Activated CD4-positive, alpha-beta T cell treated with anti-CD3 and anti-CD28 coated beads for 36 hours (primary cell): ENCODE measurements around the gene EMP2. TPM values are rescaled to one million over a fixed set of nuclear protein-coding genes. Genes with fewer than 3 reads are reported as not detected.

Experiments used
- ATAC-seq: fragments of 200-7000 bp; cut with Tn5 transposase; one replicate; pipeline ENCODE4 v1.10.0; 2021; ENCODE audit warnings: mild to moderate bottlenecking, moderate library complexity
- CTCF ChIA-PET: fragments of 350-600 bp; sonication (Branson Sonifier 250); formaldehyde crosslinking; loops from one replicate; lab custom pipeline; 2021; ENCODE audit warnings: antibody characterized with exemption; lab: Charles Lee
- POLR2A ChIA-PET: fragments of 350-600 bp; sonication (Branson Sonifier 250); formaldehyde crosslinking; loops from one replicate; lab custom pipeline; 2021; ENCODE audit warnings: antibody characterized with exemption, inconsistent platforms; lab: Charles Lee
- DNase-seq: peaks from one replicate; pipeline ENCODE4 v3.0.0-alpha.2; 2020
- H3K27ac Mint-ChIP-seq: one replicate; pipeline ENCODE4 v1.8.0; 2021; ENCODE audit warnings: mixed read lengths
- H3K27me3 Mint-ChIP-seq: one replicate; pipeline ENCODE4 v1.8.0; 2021; ENCODE audit warnings: mixed read lengths
- H3K36me3 Mint-ChIP-seq: one replicate; pipeline ENCODE4 v1.8.0; 2021; ENCODE audit warnings: low read depth, mixed read lengths
- H3K4me1 Mint-ChIP-seq: one replicate; pipeline ENCODE4 v1.8.0; 2021; ENCODE audit warnings: mixed read lengths
- H3K4me3 Mint-ChIP-seq: one replicate; pipeline ENCODE4 v1.8.0; 2021; ENCODE audit warnings: mild to moderate bottlenecking, moderate library complexity, mixed read lengths
- H3K9me3 Mint-ChIP-seq: one replicate; pipeline ENCODE4 v1.8.0; 2021; ENCODE audit warnings: low read depth, mixed read lengths
- intact Hi-C, 2 experiments: fragments of 100-400 bp; cut with DNase I in 1 of 2; cut with micrococcal nuclease in 1 of 2; formaldehyde crosslinking; loops; one replicate each; pipeline versions ENCODE4 v1.14.2 to v1.15.1; 2022 to 2024; cut with DNase I, micrococcal nuclease
- total RNA-seq, 2 experiments: library from RNA; stranded (reverse); gene quantifications; one replicate each; pipeline ENCODE4 v1.2.3, GENCODE V29; 2021

Gene EMP2
- total RNA-seq, 2 experiments from 2014 or later = not detected

GRCh38 chr16:10617662-10618420 is 37.4 kb upstream of the EMP2 start:
- Mint-ChIP-seq H3K9me3 (no peaks in the 10 kb centered on the region), H3K4me3 (no peak overlapping the region), H3K27me3 (peaks cover 11% of the 10 kb centered on the region), H3K4me1 (peaks cover 2% of the 10 kb centered on the region), H3K36me3 (no peaks in the 10 kb centered on the region), H3K27ac (no peak overlapping the region)
- POLR2A ChIA-PET = no interaction called here
- intact Hi-C loops = no loop called here
- ATAC-seq = no peak
- CTCF ChIA-PET = interaction anchor here (0.8 kb wide), 1 partner anchor 302 kb away, joined by 5 read pairs; no protein-coding TSS in a partner anchor
- no peak for DNase-seq

DNA sequence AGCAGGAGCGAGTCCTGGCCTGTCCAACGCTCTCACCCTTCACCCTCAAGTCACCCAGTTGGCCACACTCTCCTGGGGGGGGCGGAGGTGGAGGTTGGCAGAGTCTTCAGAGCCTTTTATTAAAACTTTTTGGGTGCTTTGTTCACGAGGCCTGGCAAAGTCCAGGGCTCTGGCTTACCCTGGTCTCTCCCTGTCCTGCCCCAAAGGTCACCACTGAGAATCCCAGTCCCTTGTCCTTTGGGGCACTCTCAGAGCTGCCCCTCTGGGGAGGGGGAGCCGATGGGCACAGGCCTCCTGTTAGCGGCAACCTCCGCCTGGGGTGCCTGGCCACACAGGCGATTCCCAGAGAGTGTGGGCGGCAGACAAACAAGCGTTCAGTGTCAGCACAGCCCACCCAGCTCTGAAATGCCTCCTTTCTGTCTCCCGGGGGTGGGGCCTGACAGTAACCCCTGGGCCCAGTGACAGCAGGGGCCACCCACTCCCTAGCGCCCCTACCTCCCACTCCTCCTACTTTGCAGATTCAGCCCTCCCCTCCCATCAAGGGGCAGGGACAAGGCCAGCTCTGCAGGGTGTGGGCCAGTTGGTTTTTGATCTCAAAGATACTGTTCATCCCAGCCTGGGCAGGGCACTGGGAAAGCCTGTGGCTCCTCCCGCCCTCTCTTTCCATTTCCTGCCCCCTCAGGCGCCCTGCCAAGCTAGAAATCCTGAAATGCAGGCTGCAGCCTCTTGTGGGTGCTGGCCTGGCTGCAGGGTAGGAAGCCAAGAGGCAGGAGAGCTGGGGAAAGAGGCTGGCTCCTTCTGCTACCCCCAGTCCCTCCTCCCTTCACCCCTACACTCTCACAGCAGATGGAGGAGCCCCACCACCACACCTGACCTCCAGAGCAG is 36.6 kb upstream of the EMP2 start:
- CTCF ChIA-PET = interaction anchor here (0.7 kb wide), 1 partner anchor 1110 kb away, joined by 3 read pairs; no protein-coding TSS in a partner anchor
- no peak overlapping the region for H3K27ac Mint-ChIP-seq
- POLR2A ChIA-PET = no interaction called here
- intact Hi-C loops = no loop called here
- no peaks in the 10 kb centered on the region for H3K36me3 Mint-ChIP-seq
- DNase-seq = no peak
- no peaks in the 10 kb centered on the region for H3K9me3 Mint-ChIP-seq
- H3K4me3 Mint-ChIP-seq = no peak overlapping the region
- ATAC-seq = no peak
- peaks cover 11% of the 10 kb centered on the region for H3K27me3 Mint-ChIP-seq
- peaks cover 2% of the 10 kb centered on the region for H3K4me1 Mint-ChIP-seq

GRCh38 chr16:10616419-10616755 is 36.0 kb upstream of the EMP2 start:
- Mint-ChIP-seq H3K27me3 (peaks cover 11% of the 10 kb centered on the region), H3K36me3 (no peaks in the 10 kb centered on the region), H3K4me3 (no peak overlapping the region), H3K4me1 (peaks cover 2% of the 10 kb centered on the region), H3K27ac (no peak overlapping the region), H3K9me3 (no peaks in the 10 kb centered on the region)
- ATAC-seq (no peak), DNase-seq (no peak)
- ChIA-PET POLR2A (no interaction called here), CTCF (interaction anchor here (0.7 kb wide), 1 partner anchor 1110 kb away, joined by 3 read pairs; no protein-coding TSS in a partner anchor)
- intact Hi-C loops = no loop called here

DNA sequence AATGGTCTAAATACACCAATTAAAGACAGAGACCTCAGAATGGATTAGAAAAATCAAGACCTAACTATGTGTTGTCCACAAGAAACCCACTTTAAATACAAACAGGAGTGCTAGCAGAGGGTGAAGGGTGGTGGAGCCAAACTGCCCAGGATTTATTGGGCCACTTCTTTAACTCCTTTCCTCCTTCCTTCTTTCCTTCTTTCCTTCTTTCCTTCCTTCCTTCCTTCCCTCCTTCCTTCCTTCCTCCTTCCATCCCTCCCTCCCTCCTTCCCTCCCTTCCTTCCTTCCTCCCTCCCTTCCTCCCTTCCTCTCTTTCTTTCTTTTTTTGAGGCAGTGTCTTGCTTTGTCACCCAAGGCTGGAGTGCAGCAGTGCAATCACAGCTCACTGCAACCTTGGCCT is 34.3 kb upstream of the EMP2 start:
- H3K4me1 Mint-ChIP-seq = peaks cover 2% of the 10 kb centered on the region
- no peak overlapping the region for H3K27ac Mint-ChIP-seq
- intact Hi-C loops = no loop called here
- H3K9me3 Mint-ChIP-seq = no peaks in the 10 kb centered on the region
- no peaks in the 10 kb centered on the region for H3K36me3 Mint-ChIP-seq
- ATAC-seq (no peak), DNase-seq (no peak)
- ChIA-PET CTCF (no interaction called here), POLR2A (no interaction called here)
- peaks cover 9% of the 10 kb centered on the region for H3K27me3 Mint-ChIP-seq
- H3K4me3 Mint-ChIP-seq = no peak overlapping the region

DNA sequence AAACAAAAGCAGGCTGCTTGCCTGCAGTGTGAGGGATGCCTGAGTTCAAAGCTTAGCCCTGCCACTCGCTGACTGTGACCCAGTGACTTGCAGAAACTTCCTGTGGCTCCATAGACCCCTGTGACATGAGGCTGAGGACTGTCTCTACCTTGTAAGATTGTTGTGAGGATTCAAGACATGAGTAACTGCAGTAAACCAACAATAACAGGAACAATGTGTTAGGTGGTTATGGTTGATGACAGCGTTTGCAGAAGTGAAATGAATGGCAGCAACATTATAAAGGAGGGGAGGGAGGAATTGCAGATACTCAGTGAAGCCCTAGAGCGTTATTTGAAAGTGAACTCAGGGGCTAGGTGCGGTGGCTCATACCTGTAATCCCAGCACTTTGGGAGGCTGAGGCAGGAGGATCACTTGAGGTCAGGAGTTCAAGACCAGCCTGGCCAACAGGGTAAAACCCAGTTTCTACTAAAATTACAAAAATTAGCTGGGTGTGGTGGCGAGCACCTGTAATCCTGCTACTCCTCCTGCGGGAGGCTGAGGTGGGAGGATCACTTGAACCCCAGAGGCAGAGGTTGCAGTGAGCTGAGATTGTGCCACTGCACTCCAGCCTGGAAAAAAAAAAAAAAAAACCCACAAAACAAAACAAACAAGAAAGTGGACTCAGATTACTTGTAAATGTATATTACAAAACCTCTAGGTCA is 33.5 kb upstream of the EMP2 start:
- no peak for DNase-seq
- Mint-ChIP-seq H3K36me3 (no peaks in the 10 kb centered on the region), H3K4me1 (no peaks in the 10 kb centered on the region), H3K27ac (no peak overlapping the region), H3K9me3 (no peaks in the 10 kb centered on the region), H3K4me3 (no peak overlapping the region), H3K27me3 (peaks cover 6% of the 10 kb centered on the region)
- intact Hi-C loops = no loop called here
- CTCF ChIA-PET = no interaction called here
- POLR2A ChIA-PET = no interaction called here
- ATAC-seq = peak; percentile 33

DNA sequence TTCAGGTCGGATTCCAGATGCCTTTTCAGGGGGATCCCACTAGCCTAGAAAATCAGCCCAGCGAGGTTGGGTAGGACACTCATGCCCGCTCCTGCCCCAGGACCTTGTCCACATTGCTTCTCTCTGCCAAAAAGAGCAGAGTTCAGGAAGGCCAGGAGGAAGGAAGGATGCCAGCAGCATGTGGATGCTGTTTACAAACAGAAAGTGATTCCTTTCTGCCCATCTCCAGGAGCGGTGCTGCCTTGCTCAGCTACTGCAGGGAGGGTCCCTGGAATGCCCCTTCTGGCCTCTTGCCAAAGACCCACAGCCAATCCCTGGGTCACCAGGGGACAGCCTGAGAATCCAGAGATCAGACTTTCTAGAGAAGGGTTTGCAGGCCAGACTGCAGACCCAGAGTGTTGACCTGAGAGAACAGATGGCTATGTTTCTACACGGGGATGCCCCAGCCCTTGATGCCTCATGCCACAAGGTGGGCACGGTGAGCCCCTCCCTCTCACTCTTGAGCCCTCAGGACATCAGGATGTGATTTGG is 32.3 kb upstream of the EMP2 start:
- DNase-seq (no peak), ATAC-seq (no peak)
- Mint-ChIP-seq H3K27ac (no peak overlapping the region), H3K36me3 (no peaks in the 10 kb centered on the region), H3K4me1 (no peaks in the 10 kb centered on the region), H3K4me3 (no peak overlapping the region), H3K27me3 (no peaks in the 10 kb centered on the region), H3K9me3 (no peaks in the 10 kb centered on the region)
- ChIA-PET CTCF (no interaction called here), POLR2A (no interaction called here)
- intact Hi-C loops = no loop called here

- Mint-ChIP-seq H3K4me3 (no peak overlapping the region), H3K27me3 (peaks cover 1% of the 10 kb centered on the region), H3K36me3 (no peaks in the 10 kb centered on the region), H3K27ac (no peak overlapping the region), H3K9me3 (no peaks in the 10 kb centered on the region), H3K4me1 (no peaks in the 10 kb centered on the region)
- intact Hi-C loops = no loop called here
- ChIA-PET CTCF (interaction anchor here (0.6 kb wide), 1 partner anchor 293 kb away, joined by 3 read pairs; no protein-coding TSS in a partner anchor), POLR2A (no interaction called here)
- no peak for DNase-seq
- no peak for ATAC-seq
Observed at GRCh38 chr16:10611825-10612342, 31.5 kb upstream of the EMP2 start.

DNA sequence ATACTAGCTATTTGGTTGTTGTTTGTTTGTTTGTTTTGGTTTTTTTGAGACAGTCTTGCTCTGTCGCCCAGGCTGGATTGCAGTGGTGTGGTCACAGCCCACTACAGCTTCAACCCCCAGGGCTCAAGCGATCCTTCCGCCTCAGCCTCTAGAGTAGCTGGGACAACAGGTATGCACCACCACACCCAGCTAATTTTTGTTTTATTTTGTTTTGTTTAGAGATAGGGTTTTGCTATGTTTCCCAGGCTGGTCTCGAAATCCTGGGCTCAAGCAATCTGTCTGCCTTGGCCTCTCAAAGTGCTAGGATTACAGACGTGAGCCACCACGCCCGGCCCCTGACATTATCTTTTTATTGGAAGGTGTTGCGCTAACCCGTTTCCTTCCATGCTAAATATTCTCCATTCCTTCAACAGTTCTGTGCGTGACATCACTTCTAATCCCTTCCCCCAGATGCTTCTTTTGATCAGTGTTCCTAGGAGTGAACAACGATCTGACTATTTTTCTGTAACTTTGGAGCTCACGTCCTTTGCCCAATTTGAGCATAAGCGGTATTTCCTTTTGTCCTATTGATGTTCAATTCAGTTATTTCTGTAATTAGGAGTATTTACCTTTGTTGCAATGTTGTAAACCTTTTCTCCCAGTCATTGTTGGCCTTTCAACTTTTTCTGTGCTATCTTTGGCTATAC is 30.2 kb upstream of the EMP2 start:
- ATAC-seq = no peak
- H3K9me3 Mint-ChIP-seq = no peaks in the 10 kb centered on the region
- POLR2A ChIA-PET = no interaction called here
- H3K4me1 Mint-ChIP-seq = no peaks in the 10 kb centered on the region
- H3K4me3 Mint-ChIP-seq = no peak overlapping the region
- H3K27me3 Mint-ChIP-seq = peaks cover 5% of the 10 kb centered on the region
- no peak for DNase-seq
- intact Hi-C loops = no loop called here
- CTCF ChIA-PET = no interaction called here
- H3K36me3 Mint-ChIP-seq = no peaks in the 10 kb centered on the region
- no peak overlapping the region for H3K27ac Mint-ChIP-seq

GRCh38 chr16:10609402-10609774 is 29.0 kb upstream of the EMP2 start:
- H3K27ac Mint-ChIP-seq = no peak overlapping the region
- ChIA-PET POLR2A (no interaction called here), CTCF (interaction anchor here (0.7 to 1.0 kb wide), 2 partner anchors 42 to 353 kb away, joined by 3 to 4 read pairs; no protein-coding TSS in a partner anchor)
- H3K27me3 Mint-ChIP-seq = peaks cover 5% of the 10 kb centered on the region
- ATAC-seq = no peak
- intact Hi-C loops = no loop called here
- no peaks in the 10 kb centered on the region for H3K4me1 Mint-ChIP-seq
- H3K9me3 Mint-ChIP-seq = no peaks in the 10 kb centered on the region
- H3K36me3 Mint-ChIP-seq = no peaks in the 10 kb centered on the region
- DNase-seq = no peak
- no peak overlapping the region for H3K4me3 Mint-ChIP-seq

- Mint-ChIP-seq H3K27ac (no peak overlapping the region), H3K4me1 (no peaks in the 10 kb centered on the region), H3K9me3 (no peaks in the 10 kb centered on the region), H3K36me3 (no peaks in the 10 kb centered on the region), H3K27me3 (peaks cover 5% of the 10 kb centered on the region), H3K4me3 (no peak overlapping the region)
- ChIA-PET CTCF (interaction anchor here (0.5 to 1.0 kb wide), 4 partner anchors 20 to 353 kb away, joined by 3 to 4 read pairs (median 3); no protein-coding TSS in a partner anchor), POLR2A (no interaction called here)
- intact Hi-C loops = no loop called here
- ATAC-seq (no peak), DNase-seq (no peak)
Observed at GRCh38 chr16:10608687-10609401, 28.4 kb upstream of the EMP2 start.
